ENCODE measurements around the gene AK6.

- TF ChIP-seq CTCF (IDR thresholded peaks at IDR 0.05) (no peak), POLR2A (IDR thresholded peaks at IDR 0.05) (no peak)
Observed at GRCh38 chr5:69368458-69369339, 621 bp downstream of the AK6 start.
